ENCODE measurements around the gene COX4I1. TPM values are rescaled to one million over a fixed set of nuclear protein-coding genes. Genes with fewer than 3 reads are reported as not detected.

COX4I1 gene
- total RNA-seq, 2 donors from 2014 or later = 345 to 562 TPM

GRCh38 chr16:85755929-85756768 lies 43.3 kb upstream of the COX4I1 start:
- no peak for TF ChIP-seq POLR2A (IDR thresholded peaks at IDR 0.05)
- TF ChIP-seq, protein P1, sequence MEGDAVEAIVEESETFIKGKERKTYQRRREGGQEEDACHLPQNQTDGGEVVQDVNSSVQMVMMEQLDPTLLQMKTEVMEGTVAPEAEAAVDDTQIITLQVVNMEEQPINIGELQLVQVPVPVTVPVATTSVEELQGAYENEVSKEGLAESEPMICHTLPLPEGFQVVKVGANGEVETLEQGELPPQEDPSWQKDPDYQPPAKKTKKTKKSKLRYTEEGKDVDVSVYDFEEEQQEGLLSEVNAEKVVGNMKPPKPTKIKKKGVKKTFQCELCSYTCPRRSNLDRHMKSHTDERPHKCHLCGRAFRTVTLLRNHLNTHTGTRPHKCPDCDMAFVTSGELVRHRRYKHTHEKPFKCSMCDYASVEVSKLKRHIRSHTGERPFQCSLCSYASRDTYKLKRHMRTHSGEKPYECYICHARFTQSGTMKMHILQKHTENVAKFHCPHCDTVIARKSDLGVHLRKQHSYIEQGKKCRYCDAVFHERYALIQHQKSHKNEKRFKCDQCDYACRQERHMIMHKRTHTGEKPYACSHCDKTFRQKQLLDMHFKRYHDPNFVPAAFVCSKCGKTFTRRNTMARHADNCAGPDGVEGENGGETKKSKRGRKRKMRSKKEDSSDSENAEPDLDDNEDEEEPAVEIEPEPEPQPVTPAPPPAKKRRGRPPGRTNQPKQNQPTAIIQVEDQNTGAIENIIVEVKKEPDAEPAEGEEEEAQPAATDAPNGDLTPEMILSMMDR (IDR thresholded peaks at IDR 0.05) = no peak
- TF ChIP-seq POLR2AphosphoS5 (IDR thresholded peaks at IDR 0.05) = no peak
- intact Hi-C loops (cut with DNase I) = no loop called here
- 79% methylated on average over 25 of the region's 25 CpGs for WGBS
- H3K36me3 ChIP-seq = no peaks in the 10 kb centered on the region
- no peak overlapping the region for H3K4me3 ChIP-seq
- peaks cover 12% of the 10 kb centered on the region for H3K4me1 ChIP-seq (replicated peaks)
- no peaks in the 10 kb centered on the region for H3K27me3 ChIP-seq (replicated peaks; ENCODE audit: insufficient read depth)
- DNase-seq (ENCODE audit: low spot score) = no peak
- H3K9me3 ChIP-seq = no peaks in the 10 kb centered on the region
- no peak overlapping the region for H3K27ac ChIP-seq

- intact Hi-C loops (cut with DNase I) = no loop called here
- H3K4me1 ChIP-seq (replicated peaks) = peaks cover 11% of the 10 kb centered on the region
- no peak overlapping the region for H3K4me3 ChIP-seq
- H3K36me3 ChIP-seq = no peaks in the 10 kb centered on the region
- DNase-seq (ENCODE audit: low spot score) = no peak
- no peaks in the 10 kb centered on the region for H3K9me3 ChIP-seq
- H3K27ac ChIP-seq = no peak overlapping the region
- no peaks in the 10 kb centered on the region for H3K27me3 ChIP-seq (replicated peaks; ENCODE audit: insufficient read depth)
- TF ChIP-seq POLR2A (IDR thresholded peaks at IDR 0.05) (no peak), POLR2AphosphoS5 (IDR thresholded peaks at IDR 0.05) (no peak)
- TF ChIP-seq, protein P1 (IDR thresholded peaks at IDR 0.05) = no peak
- 48% methylated on average over 7 of the region's 7 CpGs for WGBS
Measured at GRCh38 chr16:85757341-85757822, 42.1 kb upstream of the COX4I1 start.

- TF ChIP-seq, protein P1 (IDR thresholded peaks at IDR 0.05) = no peak
- no peak for TF ChIP-seq POLR2AphosphoS5 (IDR thresholded peaks at IDR 0.05)
- TF ChIP-seq POLR2A (IDR thresholded peaks at IDR 0.05) = no peak
- WGBS = 64% methylated on average over 16 of the region's 16 CpGs
Measured at GRCh38 chr16:85759136-85759535, 40.4 kb upstream of the COX4I1 start.

DNA sequence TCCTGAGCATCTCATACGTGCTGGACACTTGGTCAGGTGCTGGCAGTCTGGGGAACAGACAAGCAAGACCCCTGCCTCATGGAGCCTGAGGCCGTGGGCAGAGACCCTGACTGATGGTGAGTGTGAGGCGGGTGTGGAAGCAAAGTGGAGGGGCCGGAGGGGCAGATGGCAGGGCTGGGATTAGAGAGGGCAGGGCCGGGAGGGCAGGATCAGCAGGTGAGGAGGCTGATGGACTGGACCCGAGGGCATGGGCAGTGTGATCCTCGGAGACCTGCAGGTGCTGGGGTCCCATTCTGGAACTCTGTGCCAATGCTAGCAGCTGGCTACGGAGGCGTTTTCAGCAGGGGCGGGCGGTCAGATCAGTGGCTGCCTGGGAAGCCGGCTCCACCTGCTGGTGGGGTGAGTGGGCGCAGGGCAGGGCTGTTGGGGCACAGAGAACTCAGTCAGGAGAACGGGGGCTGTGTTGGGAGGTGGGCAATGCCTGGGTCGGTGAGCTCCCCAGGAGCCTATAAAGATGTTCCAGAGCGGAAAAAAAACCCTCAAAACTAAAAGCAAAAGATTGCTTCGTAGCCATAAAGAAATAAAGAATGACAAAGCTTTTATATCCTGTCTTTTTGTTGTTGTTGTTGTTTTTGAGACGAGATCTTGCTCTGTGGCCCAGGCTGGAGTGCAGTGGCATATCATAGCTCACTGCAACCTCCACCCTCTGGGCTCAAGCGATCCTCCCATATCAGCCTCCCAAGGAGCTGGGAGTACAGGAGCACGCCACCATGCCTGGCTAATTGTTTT lies 39.7 kb upstream of the COX4I1 start:
- H3K27me3 ChIP-seq (replicated peaks; ENCODE audit: insufficient read depth) = no peaks in the 10 kb centered on the region
- no peak overlapping the region for H3K4me3 ChIP-seq
- no peak for DNase-seq (ENCODE audit: low spot score)
- no peak overlapping the region for H3K27ac ChIP-seq
- TF ChIP-seq POLR2A (IDR thresholded peaks at IDR 0.05) (no peak), POLR2AphosphoS5 (IDR thresholded peaks at IDR 0.05) (no peak)
- TF ChIP-seq, protein P1 (IDR thresholded peaks at IDR 0.05) = peak in 3 of 4 experiments; percentile 48 to 73 (median 54)
- H3K36me3 ChIP-seq = no peaks in the 10 kb centered on the region
- no peaks in the 10 kb centered on the region for H3K4me1 ChIP-seq (replicated peaks)
- intact Hi-C loops (cut with DNase I) = no loop called here
- 57% methylated on average over 20 of the region's 20 CpGs for WGBS
- H3K9me3 ChIP-seq = no peaks in the 10 kb centered on the region

More at GRCh38 chr16:85759136-85759535, 40.4 kb upstream of the COX4I1 start:
- Histone ChIP-seq H3K4me3 (no peak overlapping the region), H3K27ac (no peak overlapping the region), H3K27me3 (replicated peaks; ENCODE audit: insufficient read depth) (no peaks in the 10 kb centered on the region), H3K36me3 (no peaks in the 10 kb centered on the region), H3K9me3 (no peaks in the 10 kb centered on the region), H3K4me1 (replicated peaks) (no peaks in the 10 kb centered on the region)
- no peak for DNase-seq (ENCODE audit: low spot score)
- intact Hi-C loops (cut with DNase I) = no loop called here
